ENCODE data around the gene TEX51.

TEX51 gene

DNA sequence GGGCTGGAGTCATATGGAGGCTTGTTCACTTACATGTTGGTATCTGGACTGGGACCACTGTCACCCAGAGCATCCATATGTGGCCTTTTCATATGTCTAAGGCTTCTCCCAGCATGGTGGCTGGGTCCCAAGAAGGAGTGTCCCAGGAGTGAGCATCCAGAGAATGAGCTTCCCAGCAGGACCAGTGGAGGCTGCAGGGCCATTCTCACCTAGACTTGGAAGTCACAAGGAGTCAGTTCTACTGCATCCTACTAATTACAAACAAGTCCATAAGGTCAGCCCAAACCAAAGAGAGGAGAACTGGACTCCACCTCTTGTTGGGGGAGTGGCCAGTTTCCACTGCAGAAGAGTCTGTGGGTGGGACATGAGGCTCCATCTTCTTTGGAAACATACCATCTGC, 5.1 kb upstream of the TEX51 start:
- DNase-seq (ENCODE audit: low spot score), result no peak

GRCh38 chr2:126894082-126894481, 4.6 kb upstream of the TEX51 start:
- DNase-seq (ENCODE audit: low spot score), result no peak

GRCh38 chr2:126894585-126895182, 4.0 kb upstream of the TEX51 start:
- no peak for DNase-seq (ENCODE audit: low spot score)

DNA sequence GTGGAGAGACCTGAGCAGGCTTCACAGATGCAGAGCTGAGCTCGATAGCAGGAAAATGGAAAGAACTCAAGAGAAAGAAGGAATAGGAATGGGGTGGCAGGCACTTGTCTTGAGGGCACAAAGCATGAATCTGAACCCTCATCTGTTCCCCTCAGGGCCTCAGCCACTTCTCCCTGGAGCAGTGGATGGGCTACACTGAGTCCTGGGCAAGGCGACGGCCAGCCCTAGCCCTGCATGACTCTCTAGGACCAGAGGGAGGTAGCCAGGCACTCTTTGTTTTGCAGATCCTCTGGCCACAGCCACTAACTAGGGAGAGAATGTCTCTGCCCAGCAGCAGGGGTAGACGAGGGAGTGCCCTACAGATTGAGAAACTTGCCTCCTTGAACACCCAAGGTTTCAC, 3.4 kb upstream of the TEX51 start:
- DNase-seq (ENCODE audit: low spot score), result no peak

- no peak for DNase-seq (ENCODE audit: low spot score)
Observed at GRCh38 chr2:126896471-126896870, 2.2 kb upstream of the TEX51 start.

DNA sequence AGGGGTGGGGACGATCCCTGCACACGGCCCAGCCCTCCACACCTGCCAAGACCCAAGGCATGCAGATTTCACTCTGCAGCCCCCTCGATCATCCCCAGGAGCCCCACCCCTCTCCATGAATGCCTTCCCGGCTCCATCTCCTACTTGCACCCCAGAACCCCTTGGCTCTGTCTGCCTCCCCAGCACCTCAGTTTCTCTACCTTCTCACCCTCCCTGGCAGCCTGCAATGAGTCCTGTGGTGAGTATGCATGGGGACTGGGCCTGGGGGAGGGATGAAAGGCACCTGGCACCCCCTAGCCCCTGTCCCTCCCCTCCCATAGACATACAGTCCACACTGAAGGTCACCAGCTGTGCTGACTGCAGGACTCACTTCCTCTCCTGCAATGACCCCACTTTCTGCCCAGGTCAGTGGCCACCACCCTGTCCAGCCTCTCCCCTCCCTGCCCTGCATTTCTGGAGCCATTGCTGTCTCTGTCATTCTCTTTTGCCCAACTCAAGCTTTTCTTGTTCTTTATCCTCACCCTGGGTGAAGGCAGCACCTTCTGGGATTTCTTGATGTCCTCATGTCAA, 1.0 kb downstream of the TEX51 start:
- DNase-seq (ENCODE audit: low spot score), result no peak

GRCh38 chr2:126900646-126901319, 2.1 kb downstream of the TEX51 start:
- no peak for DNase-seq (ENCODE audit: low spot score)

DNA sequence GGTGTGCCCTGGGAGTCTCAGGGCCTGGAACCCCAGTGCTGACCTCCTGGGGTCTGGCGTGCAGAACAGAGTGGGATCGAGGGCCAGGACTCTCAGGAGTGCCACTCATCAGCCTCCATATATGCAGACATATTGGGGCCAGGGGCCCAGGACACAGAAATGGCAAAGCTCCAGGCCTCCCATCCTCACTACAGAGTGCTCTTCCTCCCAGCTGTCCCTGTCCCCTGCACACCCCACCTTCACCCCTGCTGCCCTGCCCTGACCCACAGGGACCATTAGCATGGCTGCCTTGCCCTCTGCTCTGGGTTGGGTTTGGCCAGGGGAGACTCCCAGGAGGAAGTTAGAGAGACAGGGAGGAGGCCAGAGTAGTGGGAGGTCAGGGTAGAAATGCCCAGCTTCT, 2.8 kb downstream of the TEX51 start:
- DNase-seq (ENCODE audit: low spot score), result no peak

- no peak for DNase-seq (ENCODE audit: low spot score)
Observed at GRCh38 chr2:126902152-126902835, 3.6 kb downstream of the TEX51 start.

DNA sequence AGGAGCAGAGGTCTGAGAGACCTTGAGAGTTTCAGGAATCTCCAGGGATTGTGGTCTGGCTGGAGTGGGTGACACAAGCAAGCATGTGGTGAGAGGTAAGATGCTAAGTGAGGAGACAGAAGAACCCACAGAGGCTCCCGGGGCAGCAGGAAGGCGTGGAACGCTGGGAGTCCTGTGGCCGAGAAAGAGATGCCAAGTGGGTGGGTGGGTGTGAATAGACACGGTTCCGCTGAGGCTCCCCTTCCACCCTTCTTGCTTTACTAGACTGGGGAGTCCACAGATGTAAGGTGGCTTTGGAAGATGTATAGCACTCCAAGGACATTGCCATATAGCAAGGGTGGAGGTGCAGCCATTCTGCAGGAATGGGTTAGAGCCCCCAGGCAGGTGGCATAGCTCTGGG, 4.2 kb downstream of the TEX51 start:
- DNase-seq (ENCODE audit: low spot score), result no peak

GRCh38 chr2:126905991-126906390, 7.3 kb downstream of the TEX51 start:
- no peak for DNase-seq (ENCODE audit: low spot score)

DNA sequence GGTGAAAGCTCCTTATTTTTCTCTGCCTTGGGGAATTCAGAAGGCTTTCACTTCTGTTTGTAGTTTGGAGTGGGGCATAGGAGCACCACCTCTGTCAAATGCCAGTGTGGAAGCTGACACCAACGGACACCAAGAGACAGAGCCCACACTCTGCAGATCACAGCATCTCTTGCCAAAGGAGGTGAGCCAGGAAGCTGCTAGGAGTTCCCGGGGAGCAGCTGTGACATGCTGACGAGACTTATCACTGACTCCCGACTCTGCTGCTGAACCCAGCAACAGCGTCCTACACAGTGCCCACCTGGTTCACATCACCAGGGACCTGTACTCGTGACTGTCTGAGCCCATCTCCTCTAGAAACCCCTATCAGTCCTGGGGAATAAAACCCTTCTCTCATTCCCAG, 8.1 kb downstream of the TEX51 start:
- no peak for DNase-seq (ENCODE audit: low spot score)

DNA sequence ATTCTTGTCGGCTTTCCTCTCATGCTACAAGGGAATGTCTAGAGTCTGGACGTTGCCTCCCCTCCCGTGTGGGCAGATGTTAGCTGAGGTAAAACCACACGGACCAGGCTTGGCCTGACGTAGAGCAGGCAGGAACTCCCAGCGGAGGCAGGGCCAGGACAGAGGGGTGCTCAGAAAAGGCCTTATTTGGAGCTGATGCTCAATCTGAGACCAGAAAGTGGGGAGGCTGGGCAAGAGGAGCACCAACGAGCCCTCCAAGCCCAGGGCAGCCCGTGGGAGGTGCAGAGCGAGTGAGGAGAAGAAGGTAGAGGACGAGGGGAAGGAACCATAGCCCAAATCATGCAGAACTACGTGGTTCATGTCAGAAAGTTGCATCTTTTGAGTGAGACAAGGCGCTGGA, 9.0 kb downstream of the TEX51 start:
- DNase-seq (ENCODE audit: low spot score), result no peak

GRCh38 chr2:126908721-126909177, 10.1 kb downstream of the TEX51 start:
- no peak for DNase-seq (ENCODE audit: low spot score)

DNA sequence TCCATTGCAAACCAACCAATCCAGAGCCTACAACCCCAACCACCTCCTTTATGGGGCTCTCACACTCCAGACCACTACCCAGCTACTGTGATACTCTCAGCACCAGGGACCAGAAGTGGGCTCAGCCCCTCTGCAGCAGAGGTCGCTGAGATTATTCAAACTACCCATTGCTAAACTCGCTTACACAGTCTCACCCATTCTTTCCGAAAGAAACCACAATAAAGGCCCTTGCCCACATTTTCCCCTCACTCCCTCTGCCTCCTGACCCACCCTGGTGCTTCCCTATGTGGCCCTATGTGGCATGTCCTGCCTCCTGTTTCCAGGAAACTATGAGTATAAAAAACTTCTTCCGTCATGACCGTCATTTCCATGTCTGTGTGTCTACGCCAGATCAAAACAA, 10.7 kb downstream of the TEX51 start:
- DNase-seq (ENCODE audit: low spot score), result no peak

- no peak for DNase-seq (ENCODE audit: low spot score)
Observed at GRCh38 chr2:126909781-126910180, 11.1 kb downstream of the TEX51 start.

- DNase-seq (ENCODE audit: low spot score), result no peak
Observed at GRCh38 chr2:126910637-126911036, 11.9 kb downstream of the TEX51 start.

DNA sequence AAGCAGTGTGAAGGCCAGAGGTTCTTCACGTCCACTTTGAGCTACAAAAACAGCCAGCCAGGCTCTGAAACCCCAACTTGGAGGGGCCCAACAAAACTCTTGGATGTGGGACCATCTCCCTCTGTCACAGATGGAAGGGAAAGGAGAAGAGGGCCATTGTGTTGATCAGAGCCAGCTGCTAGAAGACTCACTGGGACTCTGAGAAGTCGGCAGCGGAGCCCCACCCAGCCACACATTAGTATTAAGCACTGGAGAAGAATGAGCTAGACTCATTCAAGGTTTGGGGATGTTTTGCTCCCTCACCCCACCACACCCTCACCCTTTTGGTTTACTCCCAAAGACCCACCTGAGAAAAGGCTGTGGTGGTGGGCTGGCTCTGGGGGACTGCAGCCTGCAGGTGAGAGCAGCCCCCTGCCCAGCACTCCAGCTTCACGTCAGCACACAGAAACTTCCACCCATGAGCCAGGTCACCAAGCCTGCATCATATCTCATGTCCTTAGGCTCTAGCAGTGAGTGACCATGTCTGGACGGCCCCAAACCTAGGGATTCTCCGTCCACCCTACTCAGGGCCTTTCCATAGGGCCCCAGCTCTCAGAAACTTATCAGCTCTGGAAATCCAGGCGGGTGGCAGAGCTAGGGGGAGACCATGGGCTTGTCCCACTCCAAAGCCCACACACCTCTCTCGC, 12.6 kb downstream of the TEX51 start:
- DNase-seq (ENCODE audit: low spot score), result no peak

DNA sequence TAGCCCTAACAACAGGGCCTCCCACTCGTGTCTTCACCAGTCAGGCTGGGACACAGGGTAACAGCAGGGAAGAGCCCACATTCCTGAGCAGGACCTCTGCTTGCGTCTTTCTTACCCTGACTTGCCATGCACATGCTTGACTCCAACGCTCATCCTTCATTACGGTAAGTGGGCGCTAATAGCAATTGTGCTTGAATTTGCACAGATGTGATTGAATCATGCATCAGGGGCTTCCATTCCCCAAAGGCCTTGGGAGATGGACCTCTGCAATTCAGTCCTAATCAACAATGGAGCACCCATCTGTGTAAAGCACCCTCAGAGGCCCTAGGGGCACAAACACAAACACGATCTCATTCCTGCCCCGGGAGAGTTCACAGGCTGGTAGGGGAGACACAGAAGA, 13.5 kb downstream of the TEX51 start:
- DNase-seq (ENCODE audit: low spot score), result no peak

DNA sequence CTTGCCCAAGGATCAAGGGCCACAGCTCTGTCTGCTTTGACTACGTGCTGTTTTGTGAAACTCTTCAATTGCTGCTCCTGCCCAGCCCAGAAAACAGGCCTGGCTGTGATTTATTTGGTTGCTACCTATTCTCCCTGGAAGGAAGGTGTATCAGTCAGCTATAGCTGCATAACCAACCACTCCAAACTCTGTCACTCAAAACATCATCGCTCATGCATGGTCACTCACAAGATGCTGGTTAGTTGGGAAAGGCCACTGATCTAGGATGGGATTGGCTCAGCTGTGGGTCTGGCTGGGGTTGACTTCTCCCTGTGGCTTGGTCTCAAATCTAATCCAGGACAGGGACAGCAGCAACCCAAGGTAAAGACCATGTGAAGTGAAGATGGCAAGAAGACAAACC, 14.6 kb downstream of the TEX51 start:
- no peak for DNase-seq (ENCODE audit: low spot score)

DNA sequence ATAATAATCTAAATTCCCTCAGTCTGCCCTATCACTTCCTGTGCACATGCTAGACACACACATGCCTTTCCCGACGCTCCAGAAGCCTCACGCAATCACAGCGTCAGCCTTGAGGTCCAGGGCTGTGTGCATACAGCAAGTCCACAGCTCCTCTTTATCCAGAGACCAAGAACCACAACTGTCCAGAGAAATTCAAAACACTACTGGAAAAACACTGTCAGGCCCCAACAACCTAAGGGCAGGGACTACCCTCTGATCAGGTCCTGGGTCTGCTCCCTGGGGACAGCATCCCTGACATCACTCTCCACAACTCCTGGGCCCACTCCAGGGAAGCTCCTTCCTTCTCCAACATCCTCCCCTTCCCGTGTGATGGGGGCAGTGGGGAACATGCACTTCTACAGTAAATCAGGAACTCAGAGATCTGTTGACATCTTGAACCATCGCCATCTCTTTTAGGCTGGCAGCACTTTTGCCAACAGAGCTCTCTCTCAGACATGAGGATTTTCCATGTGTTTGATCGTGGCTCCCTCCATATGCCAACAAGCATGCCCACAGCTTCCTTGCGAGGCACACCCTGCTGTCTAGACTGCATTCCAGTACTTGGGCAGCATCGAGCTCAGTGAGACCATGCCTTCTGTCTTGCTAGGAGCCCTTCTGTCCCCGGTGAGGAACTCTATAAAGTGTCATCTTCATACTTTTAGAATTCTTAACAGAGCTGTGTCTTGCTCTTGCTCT, 15.4 kb downstream of the TEX51 start:
- no peak for DNase-seq (ENCODE audit: low spot score)
